HEK293 (cell line): ENCODE results near the gene PA2G4.

Source experiments
- HOXD13 ChIP-seq: sonication (generic); formaldehyde crosslinking; IDR thresholded peaks from 2 replicates; pipeline ENCODE4 v1.8.0; 2022; ENCODE audit warnings: missing genetic modification reagents, borderline replicate concordance
- MZF1 ChIP-seq: fragments of 450-650 bp; formaldehyde crosslinking; IDR thresholded peaks from 2 replicates; pipeline ENCODE4 v1.5.1; 2017; ENCODE audit warnings: missing biosample characterization, missing genetic modification characterization, borderline replicate concordance
- SP2 ChIP-seq: fragments of 450-650 bp; formaldehyde crosslinking; IDR thresholded peaks from 2 replicates; pipeline ENCODE4 v1.5.1; 2016; ENCODE audit warnings: missing biosample characterization, missing genetic modification characterization
- SP3 ChIP-seq: fragments of 450-650 bp; formaldehyde crosslinking; IDR thresholded peaks from 2 replicates; pipeline ENCODE4 v1.5.1; 2016; ENCODE audit warnings: missing biosample characterization, missing genetic modification characterization
- TCF7L2 ChIP-seq: IDR thresholded peaks from 2 replicates; pipeline ENCODE4 v1.6.1; 2011; ENCODE audit warnings: low read depth, mild to moderate bottlenecking, inconsistent platforms, low read length, moderate library complexity, borderline replicate concordance
- TSHZ1 ChIP-seq: fragments of 450-650 bp; formaldehyde crosslinking; IDR thresholded peaks from 2 replicates; pipeline ENCODE4 v1.5.1; 2016; ENCODE audit warnings: missing biosample characterization, missing genetic modification characterization, borderline replicate concordance
- ZNF157 ChIP-seq: fragments of 450-650 bp; formaldehyde crosslinking; IDR thresholded peaks from 2 replicates; pipeline ENCODE4 v1.5.1; 2016; ENCODE audit warnings: missing biosample characterization, missing genetic modification characterization
- ZNF23 ChIP-seq: fragments of 450-650 bp; formaldehyde crosslinking; IDR thresholded peaks from 2 replicates; pipeline ENCODE4 v1.5.1; 2016; ENCODE audit warnings: missing biosample characterization, missing genetic modification characterization, borderline replicate concordance
- ZNF639 ChIP-seq: fragments of 450-650 bp; formaldehyde crosslinking; IDR thresholded peaks from 2 replicates; pipeline ENCODE4 v1.5.1; 2016; ENCODE audit warnings: missing biosample characterization, missing genetic modification characterization

PA2G4 gene

GRCh38 chr12:56162468-56163290 is 58.3 kb downstream of the PA2G4 start (continued):
- TF ChIP-seq SP3 (tag by site-specific recombination) (no peak), MZF1 (tag by site-specific recombination) (no peak), ZNF23 (tag by site-specific recombination) (no peak), ZNF157 (no peak), ZNF639 (tag by site-specific recombination) (no peak), SP2 (tag by site-specific recombination) (no peak), TCF7L2 (no peak), TSHZ1 (tag by site-specific recombination) (no peak), HOXD13 (CRISPR knock-in tag) (no peak)
